KMS-11 (cell line): ENCODE measurements around the gene DLX3.

Source experiments
- H2AFZ ChIP-seq: fragments of 200-600 bp; sonication (generic); 2 replicates; pipeline ENCODE4 v1.6.1; 2016; ENCODE audit warnings: antibody characterized with exemption, mixed run types, low read depth
- H3K27ac ChIP-seq: fragments of 200-600 bp; sonication (generic); 2 replicates; pipeline ENCODE4 v1.6.1; 2016; ENCODE audit warnings: mild to moderate bottlenecking, mixed run types
- H3K27me3 ChIP-seq: fragments of 200-600 bp; sonication (generic); 2 replicates; pipeline ENCODE4 v1.6.1; 2017; ENCODE audit warnings: mild to moderate bottlenecking, low read depth, mixed run types, moderate library complexity; ENCODE audit not compliant: insufficient read depth
- H3K36me3 ChIP-seq: fragments of 200-600 bp; sonication (generic); 2 replicates; pipeline ENCODE4 v1.6.1; 2017; ENCODE audit warnings: mild to moderate bottlenecking, mixed run types; ENCODE audit not compliant: insufficient read depth
- H3K4me1 ChIP-seq: fragments of 200-600 bp; sonication (generic); 2 replicates; pipeline ENCODE4 v1.6.1; 2016; ENCODE audit warnings: mild to moderate bottlenecking, low read depth, mixed run types; ENCODE audit not compliant: poor library complexity, severe bottlenecking
- H3K4me2 ChIP-seq: fragments of 200-600 bp; sonication (generic); 2 replicates; pipeline ENCODE4 v1.7.0; 2016; ENCODE audit warnings: mild to moderate bottlenecking, mixed run types
- H3K4me3 ChIP-seq: fragments of 200-600 bp; sonication (generic); IDR thresholded peaks from 2 replicates; pipeline ENCODE4 v1.6.1; 2017; ENCODE audit warnings: low read depth, low read length, mixed read lengths; ENCODE audit not compliant: insufficient read depth
- H3K79me2 ChIP-seq: fragments of 200-600 bp; sonication (generic); 2 replicates; pipeline ENCODE4 v1.6.1; 2016; ENCODE audit warnings: low read depth, mixed run types; ENCODE audit not compliant: insufficient read depth
- H3K9ac ChIP-seq: fragments of 200-600 bp; sonication (generic); 2 replicates; pipeline ENCODE4 v1.6.1; 2016; ENCODE audit warnings: mild to moderate bottlenecking, mixed run types
- H4K20me1 ChIP-seq: fragments of 200-600 bp; sonication (generic); 2 replicates; pipeline ENCODE4 v1.6.1; 2016; ENCODE audit warnings: mild to moderate bottlenecking, mixed run types; ENCODE audit not compliant: insufficient read depth
- CTCF ChIP-seq: fragments of 200-600 bp; sonication (generic); conservative IDR thresholded peaks from 2 replicates; pipeline ENCODE4 v1.6.1; 2017; ENCODE audit warnings: low read depth, mild to moderate bottlenecking, antibody characterized with exemption, low read length, moderate library complexity, mixed read lengths

The DLX3 gene

GRCh38 chr17:50035421-50035879, 40.4 kb upstream of the DLX3 start:
- TF ChIP-seq CTCF: no peak
- no peak overlapping the region for H3K4me2 ChIP-seq
- no peak overlapping the region for H3K27ac ChIP-seq

GRCh38 chr17:50034498-50035364, 39.7 kb upstream of the DLX3 start:
- no peak overlapping the region for H3K4me3 ChIP-seq
- H3K27me3 ChIP-seq: peaks cover 71% of the 10 kb centered on the region
- H3K27ac ChIP-seq: no peak overlapping the region
- H4K20me1 ChIP-seq: no peaks in the 10 kb centered on the region
- H3K4me1 ChIP-seq: no peaks in the 10 kb centered on the region
- no peak overlapping the region for H3K9ac ChIP-seq
- no peak overlapping the region for H3K4me2 ChIP-seq
- H3K36me3 ChIP-seq: no peaks in the 10 kb centered on the region
- TF ChIP-seq CTCF: no peak
- H2AFZ ChIP-seq: no peak overlapping the region
- no peaks in the 10 kb centered on the region for H3K79me2 ChIP-seq

More at GRCh38 chr17:50035421-50035879, 40.4 kb upstream of the DLX3 start:
- Histone ChIP-seq H3K27me3 (peaks cover 75% of the 10 kb centered on the region), H3K79me2 (no peaks in the 10 kb centered on the region), H3K4me1 (no peaks in the 10 kb centered on the region), H3K4me3 (no peak overlapping the region), H3K36me3 (no peaks in the 10 kb centered on the region), H4K20me1 (no peaks in the 10 kb centered on the region), H3K9ac (no peak overlapping the region), H2AFZ (no peak overlapping the region)

- Histone ChIP-seq H3K4me3 (no peak overlapping the region), H4K20me1 (no peaks in the 10 kb centered on the region), H3K27ac (no peak overlapping the region), H3K4me1 (no peaks in the 10 kb centered on the region), H3K36me3 (no peaks in the 10 kb centered on the region), H2AFZ (no peak overlapping the region), H3K9ac (no peak overlapping the region), H3K4me2 (no peak overlapping the region), H3K79me2 (no peaks in the 10 kb centered on the region), H3K27me3 (peaks cover 63% of the 10 kb centered on the region)
- TF ChIP-seq CTCF: no peak
Measured at GRCh38 chr17:50033316-50033715, 38.3 kb upstream of the DLX3 start.

GRCh38 chr17:50029185-50029584, 34.2 kb upstream of the DLX3 start:
- peaks cover 42% of the 10 kb centered on the region; the same call in 1 of the 2 replicates for H3K27me3 ChIP-seq
- peaks cover 7% of the 10 kb centered on the region for H3K4me1 ChIP-seq
- H3K4me2 ChIP-seq: no peak overlapping the region
- H4K20me1 ChIP-seq: no peaks in the 10 kb centered on the region
- TF ChIP-seq CTCF: no peak
- H2AFZ ChIP-seq: no peak overlapping the region
- no peak overlapping the region for H3K9ac ChIP-seq
- H3K36me3 ChIP-seq: no peaks in the 10 kb centered on the region
- H3K4me3 ChIP-seq: no peak overlapping the region
- H3K27ac ChIP-seq: no peak overlapping the region
- H3K79me2 ChIP-seq: no peaks in the 10 kb centered on the region
